ENCODE data around the gene NSUN7.
A peak's percentile ranks its signal among the peaks of the same experiment; 100 is the strongest.

NSUN7 gene

GRCh38 chr4:40731792-40732245 is 17.9 kb upstream of the NSUN7 start:
- in situ Hi-C loops (cut with MboI; ENCODE audit: low sequenced_read_pairs, unreplicated experiment) = loop anchor here (10.0 kb wide), 2 partner anchors 113 to 163 kb away; no protein-coding TSS in a partner anchor
- DNase-seq (ENCODE audit: low spot score) = no peak
- no peak for TF ChIP-seq CTCF (IDR thresholded peaks at IDR 0.05; ENCODE audit: borderline replicate concordance, control extremely low read depth, extremely low read depth, insufficient read depth, missing control alignments)

- no peak for DNase-seq (ENCODE audit: low spot score)
- in situ Hi-C loops (cut with MboI; ENCODE audit: low sequenced_read_pairs, unreplicated experiment) = loop anchor here (10.0 kb wide), 2 partner anchors 111 to 161 kb away; no protein-coding TSS in a partner anchor
- no peak for TF ChIP-seq CTCF (IDR thresholded peaks at IDR 0.05; ENCODE audit: borderline replicate concordance, control extremely low read depth, extremely low read depth, insufficient read depth, missing control alignments)
Measured at GRCh38 chr4:40733752-40734151, 16.0 kb upstream of the NSUN7 start.

- DNase-seq (ENCODE audit: low spot score) = no peak
- TF ChIP-seq CTCF (IDR thresholded peaks at IDR 0.05; ENCODE audit: borderline replicate concordance, control extremely low read depth, extremely low read depth, insufficient read depth, missing control alignments) = no peak
- in situ Hi-C loops (cut with MboI; ENCODE audit: low sequenced_read_pairs, unreplicated experiment) = loop anchor here (10.0 kb wide), 2 partner anchors 110 to 160 kb away; no protein-coding TSS in a partner anchor
Measured at GRCh38 chr4:40734497-40734896, 15.3 kb upstream of the NSUN7 start.

GRCh38 chr4:40736910-40737309 is 12.8 kb upstream of the NSUN7 start:
- peak; percentile 35 for TF ChIP-seq CTCF (IDR thresholded peaks at IDR 0.05; ENCODE audit: borderline replicate concordance, control extremely low read depth, extremely low read depth, insufficient read depth, missing control alignments)
- peak; percentile 65 for DNase-seq (ENCODE audit: low spot score)
- in situ Hi-C loops (cut with MboI; ENCODE audit: low sequenced_read_pairs, unreplicated experiment) = loop anchor here (10.0 kb wide), 2 partner anchors 108 to 158 kb away; no protein-coding TSS in a partner anchor

DNA sequence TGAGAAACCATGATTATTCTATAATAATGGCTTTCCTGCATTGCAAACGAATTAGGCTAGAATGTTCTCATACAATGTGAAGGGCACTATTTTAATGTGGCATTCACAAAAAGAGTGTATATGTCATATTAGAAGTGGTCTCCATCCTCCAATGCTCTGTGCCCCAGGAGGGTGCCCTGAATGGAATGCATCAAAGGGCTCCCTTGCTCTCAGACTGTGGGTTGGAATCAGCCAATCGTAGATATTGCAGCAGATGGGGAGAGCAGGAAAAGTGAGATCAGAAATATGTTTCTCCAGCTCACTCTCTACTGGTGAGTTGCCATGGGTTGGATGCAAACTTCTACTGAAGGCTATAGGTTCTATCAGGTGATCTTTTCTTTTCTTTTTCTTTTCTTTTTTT is 11.9 kb upstream of the NSUN7 start:
- no peak for TF ChIP-seq CTCF (IDR thresholded peaks at IDR 0.05; ENCODE audit: borderline replicate concordance, control extremely low read depth, extremely low read depth, insufficient read depth, missing control alignments)
- DNase-seq (ENCODE audit: low spot score) = no peak
- in situ Hi-C loops (cut with MboI; ENCODE audit: low sequenced_read_pairs, unreplicated experiment) = loop anchor here (10.0 kb wide), 2 partner anchors 107 to 157 kb away; no protein-coding TSS in a partner anchor

GRCh38 chr4:40739347-40739746 is 10.4 kb upstream of the NSUN7 start:
- no peak for DNase-seq (ENCODE audit: low spot score)
- TF ChIP-seq CTCF (IDR thresholded peaks at IDR 0.05; ENCODE audit: borderline replicate concordance, control extremely low read depth, extremely low read depth, insufficient read depth, missing control alignments) = no peak
- in situ Hi-C loops (cut with MboI; ENCODE audit: low sequenced_read_pairs, unreplicated experiment) = loop anchor here (10.0 kb wide), 2 partner anchors 105 to 155 kb away; no protein-coding TSS in a partner anchor

All from GM13976 (cell line).